ENCODE data around the gene ZFHX3. TPM values are rescaled to one million over a fixed set of nuclear protein-coding genes. Genes with fewer than 3 reads are reported as not detected.

Gene ZFHX3
- polyA plus RNA-seq, 1 donor from 2014 or later: 26.4 TPM

GRCh38 chr16:72819345-72819744 lies 228.6 kb downstream of the ZFHX3 start:
- H3K4me2 ChIP-seq (ENCODE audit: low read length): no peak overlapping the region
- TF ChIP-seq CTCF (IDR thresholded peaks at IDR 0.05; ENCODE audit: poor library complexity, severe bottlenecking) (no peak), RAD21 (conservative IDR thresholded peaks at IDR 0.05) (no peak), MXI1 (conservative IDR thresholded peaks at IDR 0.05; ENCODE audit: poor library complexity, severe bottlenecking) (no peak), REST (IDR thresholded peaks at IDR 0.05; ENCODE audit: borderline replicate concordance) (no peak), EP300 (conservative IDR thresholded peaks at IDR 0.05; ENCODE audit: poor library complexity, severe bottlenecking) (no peak), TAF1 (IDR thresholded peaks at IDR 0.05; ENCODE audit: low read depth) (no peak), EZH2 (IDR thresholded peaks at IDR 0.05; ENCODE audit: borderline replicate concordance, insufficient read depth, low read length, poor library complexity, severe bottlenecking) (no peak), POLR2AphosphoS5 (IDR thresholded peaks at IDR 0.05) (no peak), SMC3 (conservative IDR thresholded peaks at IDR 0.05; ENCODE audit: poor library complexity) (no peak)
- H3K4me3 ChIP-seq (ENCODE audit: low read length): no peak overlapping the region
- peaks cover 5% of the 10 kb centered on the region for H3F3A ChIP-seq (ENCODE audit: insufficient read depth, low read length, poor library complexity, severe bottlenecking)
- no peaks in the 10 kb centered on the region for H3K36me3 ChIP-seq (ENCODE audit: insufficient read depth, low read length)
- peaks cover 68% of the 10 kb centered on the region for H3K79me2 ChIP-seq (replicated peaks; ENCODE audit: insufficient read depth, low read length)
- no peaks in the 10 kb centered on the region for H4K20me1 ChIP-seq (ENCODE audit: insufficient read depth)
- no peaks in the 10 kb centered on the region for H3K9me3 ChIP-seq (ENCODE audit: low read length)
- H3K9ac ChIP-seq (ENCODE audit: low read length): no peak overlapping the region
- no peaks in the 10 kb centered on the region for H3K27me3 ChIP-seq (ENCODE audit: insufficient read depth, low read depth, low read length)
- no peaks in the 10 kb centered on the region for H3K9me2 ChIP-seq (ENCODE audit: insufficient read depth, low read length)
- no peak overlapping the region for H2AFZ ChIP-seq (ENCODE audit: low read depth, low read length)
- H3K27ac ChIP-seq (ENCODE audit: low read length): no peak overlapping the region

GRCh38 chr16:72818236-72818845 lies 229.6 kb downstream of the ZFHX3 start:
- no peaks in the 10 kb centered on the region for H3K36me3 ChIP-seq (ENCODE audit: insufficient read depth, low read length)
- H3K4me3 ChIP-seq (ENCODE audit: low read length): no peak overlapping the region
- no peaks in the 10 kb centered on the region for H3K27me3 ChIP-seq (ENCODE audit: insufficient read depth, low read depth, low read length)
- H3K9ac ChIP-seq (ENCODE audit: low read length): no peak overlapping the region
- no peaks in the 10 kb centered on the region for H4K20me1 ChIP-seq (ENCODE audit: insufficient read depth)
- H3K9me3 ChIP-seq (ENCODE audit: low read length): no peaks in the 10 kb centered on the region
- H3K27ac ChIP-seq (ENCODE audit: low read length): no peak overlapping the region
- peaks cover 61% of the 10 kb centered on the region for H3K79me2 ChIP-seq (replicated peaks; ENCODE audit: insufficient read depth, low read length)
- peaks cover 5% of the 10 kb centered on the region for H3F3A ChIP-seq (ENCODE audit: insufficient read depth, low read length, poor library complexity, severe bottlenecking)
- TF ChIP-seq EZH2 (IDR thresholded peaks at IDR 0.05; ENCODE audit: borderline replicate concordance, insufficient read depth, low read length, poor library complexity, severe bottlenecking) (no peak), SMC3 (conservative IDR thresholded peaks at IDR 0.05; ENCODE audit: poor library complexity) (no peak), RAD21 (conservative IDR thresholded peaks at IDR 0.05) (no peak)
- H2AFZ ChIP-seq (ENCODE audit: low read depth, low read length): no peak overlapping the region
- H3K4me2 ChIP-seq (ENCODE audit: low read length): no peak overlapping the region
- H3K9me2 ChIP-seq (ENCODE audit: insufficient read depth, low read length): no peaks in the 10 kb centered on the region

Data from neural cell (in vitro differentiated cells).